OCI-LY1 (cell line): ENCODE results near the gene FUT8.
A peak's percentile ranks its signal among the peaks of the same experiment; 100 is the strongest.

Experiments
- H2AFZ ChIP-seq: fragments of 200-600 bp; sonication (generic), shearing (Covaris generic); 2 replicates; pipeline ENCODE4 v1.6.0; 2014; ENCODE audit warnings: antibody characterized with exemption, mild to moderate bottlenecking, low read length
- H3F3A ChIP-seq: fragments of 200-600 bp; sonication (generic), shearing (Covaris generic); 2 replicates; pipeline ENCODE4 v1.6.0; 2014; ENCODE audit warnings: mild to moderate bottlenecking, antibody characterized with exemption, low read length, moderate library complexity; ENCODE audit not compliant: insufficient read depth
- H3K27ac ChIP-seq: fragments of 200-600 bp; sonication (generic); 2 replicates; pipeline ENCODE4 v1.5.1; 2014; ENCODE audit warnings: low read length, mixed run types, mild to moderate bottlenecking, low read depth; ENCODE audit not compliant: poor library complexity, severe bottlenecking
- H3K27me3 ChIP-seq: fragments of 200-600 bp; sonication (generic); 2 replicates; pipeline ENCODE4 v1.6.0; 2014; ENCODE audit warnings: antibody characterized with exemption, mild to moderate bottlenecking, low read length, moderate library complexity; ENCODE audit not compliant: insufficient read depth
- H3K36me3 ChIP-seq: fragments of 200-600 bp; sonication (generic); 2 replicates; pipeline ENCODE4 v1.6.1; 2014; ENCODE audit warnings: mild to moderate bottlenecking, antibody characterized with exemption, low read length, moderate library complexity, mixed read lengths; ENCODE audit not compliant: insufficient read depth
- H3K4me1 ChIP-seq: fragments of 200-600 bp; sonication (generic); 2 replicates; pipeline ENCODE4 v1.5.1; 2014; ENCODE audit warnings: mild to moderate bottlenecking, low read length, moderate library complexity; ENCODE audit not compliant: insufficient read depth, severe bottlenecking
- H3K4me2 ChIP-seq: fragments of 200-600 bp; sonication (generic), shearing (Covaris generic); 2 replicates; pipeline ENCODE4 v1.6.1; 2014; ENCODE audit warnings: low read length
- H3K4me3 ChIP-seq: fragments of 200-600 bp; sonication (generic); 2 replicates; pipeline ENCODE4 v1.5.1; 2014; ENCODE audit warnings: low read length, low read depth, mild to moderate bottlenecking, mixed read lengths; ENCODE audit not compliant: poor library complexity, severe bottlenecking
- H3K79me2 ChIP-seq: fragments of 200-600 bp; shearing (Covaris generic); 2 replicates; pipeline ENCODE4 v1.6.1; 2016; ENCODE audit warnings: mixed run types, low read length, mixed read lengths; ENCODE audit not compliant: insufficient read depth
- H3K9ac ChIP-seq: fragments of 200-600 bp; sonication (generic), shearing (Covaris generic); 2 replicates; pipeline ENCODE4 v1.6.1; 2014; ENCODE audit warnings: mild to moderate bottlenecking, low read length, mixed read lengths
- H3K9me2 ChIP-seq: fragments of 200-600 bp; sonication (generic), shearing (Covaris generic); 2 replicates; pipeline ENCODE4 v1.6.1; 2014; ENCODE audit warnings: low read depth, mild to moderate bottlenecking, low read length, mixed read lengths
- H3K9me3 ChIP-seq: fragments of 200-600 bp; shearing (Covaris generic); 2 replicates; pipeline ENCODE4 v1.6.1; 2014; ENCODE audit warnings: low read length, mixed read lengths
- H4K20me1 ChIP-seq: fragments of 200-600 bp; sonication (generic), shearing (Covaris generic); 2 replicates; pipeline ENCODE4 v1.6.0; 2016; ENCODE audit warnings: mild to moderate bottlenecking, low read length; ENCODE audit not compliant: insufficient read depth
- EZH2 ChIP-seq: fragments of 200-600 bp; sonication (generic), shearing (Covaris generic); IDR thresholded peaks from 2 replicates; pipeline ENCODE4 v1.8.0; 2017; ENCODE audit warnings: borderline replicate concordance, mixed run types, mild to moderate bottlenecking, antibody characterized with exemption, low read length, moderate library complexity, mixed read lengths
- TF ChIP-seq, protein P1 (sequence below): fragments of 200-600 bp; sonication (generic), shearing (Covaris generic); IDR thresholded peaks from 2 replicates; pipeline ENCODE4 v1.5.1; 2017; ENCODE audit warnings: mild to moderate bottlenecking, antibody characterized with exemption, low read length, moderate library complexity, mixed read lengths

Gene FUT8

DNA sequence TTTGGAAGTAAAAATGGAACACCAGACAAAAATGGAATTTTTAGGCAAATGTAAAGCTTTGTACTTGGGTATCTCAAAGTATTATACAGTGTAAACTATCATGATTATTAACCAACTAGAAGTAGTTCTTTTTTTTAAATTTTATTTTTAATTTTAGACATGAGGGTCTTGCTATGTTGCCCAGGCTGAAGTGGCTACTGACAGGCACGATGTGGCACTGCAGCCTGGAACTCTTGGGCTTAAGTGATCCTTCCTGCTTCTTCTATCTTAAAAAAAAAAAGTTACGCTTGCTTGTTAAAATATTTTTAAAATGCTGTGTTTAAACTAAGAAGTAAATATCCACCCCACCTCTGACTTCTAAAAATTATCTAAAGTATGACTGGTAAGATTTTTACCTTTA lies 1.9 kb upstream of the FUT8 start:
- Histone ChIP-seq H3F3A (0 out of 2 replicates have a peak, but pooled peaks cover 5% of the 10 kb centered on the region), H3K9me3 (no peaks in the 10 kb centered on the region), H3K27ac (no peak overlapping the region), H4K20me1 (no peaks in the 10 kb centered on the region), H3K4me3 (peak overlapping the region; percentile 90), H3K4me2 (peak overlapping the region; percentile 80), H3K27me3 (no peaks in the 10 kb centered on the region), H3K79me2 (peaks cover 26% of the 10 kb centered on the region), H3K36me3 (no peaks in the 10 kb centered on the region), H3K9me2 (no peaks in the 10 kb centered on the region), H3K9ac (peak overlapping the region; percentile 94; the same call in 1 of the 2 replicates), H3K4me1 (peaks cover 24% of the 10 kb centered on the region), H2AFZ (no peak overlapping the region)
- TF ChIP-seq EZH2, result no peak
- TF ChIP-seq, protein P1, sequence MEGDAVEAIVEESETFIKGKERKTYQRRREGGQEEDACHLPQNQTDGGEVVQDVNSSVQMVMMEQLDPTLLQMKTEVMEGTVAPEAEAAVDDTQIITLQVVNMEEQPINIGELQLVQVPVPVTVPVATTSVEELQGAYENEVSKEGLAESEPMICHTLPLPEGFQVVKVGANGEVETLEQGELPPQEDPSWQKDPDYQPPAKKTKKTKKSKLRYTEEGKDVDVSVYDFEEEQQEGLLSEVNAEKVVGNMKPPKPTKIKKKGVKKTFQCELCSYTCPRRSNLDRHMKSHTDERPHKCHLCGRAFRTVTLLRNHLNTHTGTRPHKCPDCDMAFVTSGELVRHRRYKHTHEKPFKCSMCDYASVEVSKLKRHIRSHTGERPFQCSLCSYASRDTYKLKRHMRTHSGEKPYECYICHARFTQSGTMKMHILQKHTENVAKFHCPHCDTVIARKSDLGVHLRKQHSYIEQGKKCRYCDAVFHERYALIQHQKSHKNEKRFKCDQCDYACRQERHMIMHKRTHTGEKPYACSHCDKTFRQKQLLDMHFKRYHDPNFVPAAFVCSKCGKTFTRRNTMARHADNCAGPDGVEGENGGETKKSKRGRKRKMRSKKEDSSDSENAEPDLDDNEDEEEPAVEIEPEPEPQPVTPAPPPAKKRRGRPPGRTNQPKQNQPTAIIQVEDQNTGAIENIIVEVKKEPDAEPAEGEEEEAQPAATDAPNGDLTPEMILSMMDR, result no peak

DNA sequence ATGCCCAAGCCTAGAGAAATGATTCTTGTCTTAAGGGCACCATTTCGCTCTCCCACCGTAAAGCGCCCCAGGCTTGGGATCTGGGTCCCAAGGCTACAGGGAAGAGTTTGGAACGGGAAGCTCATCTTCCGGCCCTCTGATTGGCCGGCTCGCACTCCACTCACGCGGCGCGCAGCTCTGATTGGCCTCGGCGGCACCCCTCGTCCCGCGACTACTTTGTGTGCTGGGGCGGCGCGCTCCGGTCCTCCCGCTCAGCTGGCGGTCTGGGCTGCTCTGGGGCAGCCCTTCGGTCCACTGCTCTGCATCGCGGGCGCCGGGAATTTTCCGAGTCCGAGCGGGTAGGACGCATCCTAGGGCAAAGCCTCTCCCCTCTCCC lies 886 bp upstream of the FUT8 start:
- peak overlapping the region; percentile 52; the same call in 1 of the 2 replicates for H2AFZ ChIP-seq
- no peaks in the 10 kb centered on the region for H3K27me3 ChIP-seq
- H3K9me2 ChIP-seq, result no peaks in the 10 kb centered on the region
- H3K9me3 ChIP-seq, result no peaks in the 10 kb centered on the region
- H3K4me1 ChIP-seq, result peaks cover 26% of the 10 kb centered on the region
- peak overlapping the region; percentile 90 for H3K4me3 ChIP-seq
- H3K4me2 ChIP-seq, result peak overlapping the region; percentile 80
- H3K36me3 ChIP-seq, result no peaks in the 10 kb centered on the region
- peak overlapping the region; percentile 94 for H3K9ac ChIP-seq
- H3K27ac ChIP-seq, result peak overlapping the region; percentile 87
- H3K79me2 ChIP-seq, result peaks cover 36% of the 10 kb centered on the region
- 0 out of 2 replicates have a peak, but pooled peaks cover 5% of the 10 kb centered on the region for H3F3A ChIP-seq
- TF ChIP-seq, protein P1, result no peak
- no peak for TF ChIP-seq EZH2
- no peaks in the 10 kb centered on the region for H4K20me1 ChIP-seq

DNA sequence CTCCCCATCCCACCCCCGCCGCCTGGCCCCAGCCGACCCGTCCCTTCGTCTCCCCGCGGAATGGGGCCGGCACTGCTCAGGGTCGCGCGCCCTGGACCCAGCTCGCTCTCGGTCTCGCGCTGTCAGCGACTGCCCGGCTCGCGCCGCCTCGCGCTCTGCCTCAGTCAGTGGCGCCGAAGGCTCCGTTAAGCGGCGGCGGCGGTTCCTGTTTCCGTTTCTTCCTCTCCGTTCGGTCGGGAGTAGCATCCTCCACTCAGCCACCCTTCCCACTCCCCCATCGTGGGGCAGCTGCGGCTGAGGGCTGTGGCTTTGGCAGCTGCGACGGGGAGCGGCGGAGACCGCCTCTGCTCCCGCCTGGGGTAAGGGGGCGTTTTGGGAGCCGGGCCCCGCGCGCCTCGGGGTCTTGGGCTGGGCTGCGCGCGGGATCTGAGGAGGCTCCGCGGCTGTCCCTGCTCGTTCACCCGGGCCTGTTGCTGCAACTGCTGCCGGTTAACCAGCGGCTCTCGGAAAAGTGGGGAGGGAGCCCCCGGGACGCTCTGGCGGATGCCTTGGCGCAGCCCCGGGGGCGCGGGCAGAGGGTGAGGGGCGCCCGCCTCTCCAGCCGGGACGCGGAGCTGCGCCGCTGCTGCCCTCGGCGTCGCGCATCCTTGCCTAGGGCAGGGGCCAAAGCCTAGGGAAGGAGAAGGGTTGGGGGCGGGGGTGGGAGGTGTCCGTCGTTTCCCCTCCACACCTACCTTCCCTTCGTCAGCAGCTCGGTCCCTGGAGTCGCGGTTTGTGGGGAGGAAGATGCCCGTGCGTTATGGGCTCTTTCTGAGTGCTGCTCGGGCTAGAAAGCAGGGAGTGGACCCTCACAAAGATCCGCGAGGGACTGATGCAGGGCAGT lies 567 bp downstream of the FUT8 start:
- H3K9ac ChIP-seq, result peak overlapping the region; percentile 89
- H3K9me2 ChIP-seq, result no peaks in the 10 kb centered on the region
- 0 out of 2 replicates have a peak, but pooled peaks cover 5% of the 10 kb centered on the region for H3F3A ChIP-seq
- no peaks in the 10 kb centered on the region for H3K36me3 ChIP-seq
- no peak overlapping the region for H2AFZ ChIP-seq
- H3K79me2 ChIP-seq, result peaks cover 50% of the 10 kb centered on the region
- no peaks in the 10 kb centered on the region for H3K9me3 ChIP-seq
- TF ChIP-seq EZH2, result no peak
- TF ChIP-seq, protein P1, result no peak
- no peaks in the 10 kb centered on the region for H3K27me3 ChIP-seq
- H3K27ac ChIP-seq, result peak overlapping the region; percentile 66
- H3K4me1 ChIP-seq, result peaks cover 26% of the 10 kb centered on the region
- H4K20me1 ChIP-seq, result no peaks in the 10 kb centered on the region
- peak overlapping the region; percentile 90 for H3K4me3 ChIP-seq
- peak overlapping the region; percentile 81 for H3K4me2 ChIP-seq
